CD4-positive, alpha-beta T cell treated with Interleukin-15 for 1 hour (primary cell): ENCODE measurements around the gene OAT.
"Not testable (repeated sequence)": the region's sequence is repeated elsewhere in the genome, so short reads cannot be mapped to it uniquely, and the experiment has no call there.

Experiments used
- DNase-seq: peaks from one replicate; pipeline ENCODE4 v3.0.0-alpha.2; 2020

OAT gene

GRCh38 chr10:124375691-124376090, 43.0 kb downstream of the OAT start:
- no peak for DNase-seq

GRCh38 chr10:124375353-124375614, 43.4 kb downstream of the OAT start:
- DNase-seq, result no peak

GRCh38 chr10:124374535-124375352, 44.0 kb downstream of the OAT start:
- no peak for DNase-seq

DNA sequence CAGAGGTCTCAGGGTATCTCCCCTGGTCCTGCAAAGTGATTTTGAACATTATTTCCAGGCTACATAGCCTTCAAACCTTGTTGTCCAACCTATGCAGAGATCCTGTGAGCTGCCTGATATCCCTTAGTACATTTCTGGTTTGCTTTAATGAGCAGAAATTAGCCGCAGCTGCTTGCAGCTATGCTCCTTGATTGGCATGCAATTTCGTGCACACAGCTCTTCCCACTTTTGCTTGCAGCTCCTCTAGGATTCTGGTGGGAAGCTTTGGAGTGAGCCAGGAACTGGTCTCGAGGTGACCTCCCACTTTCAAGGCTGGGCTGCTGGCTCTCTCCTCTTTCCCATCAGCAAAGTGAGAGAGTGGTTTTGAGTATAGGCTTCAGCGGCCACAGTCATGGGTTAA, 45.8 kb downstream of the OAT start:
- DNase-seq, result no peak

GRCh38 chr10:124370426-124370825, 48.3 kb downstream of the OAT start:
- no peak for DNase-seq

DNA sequence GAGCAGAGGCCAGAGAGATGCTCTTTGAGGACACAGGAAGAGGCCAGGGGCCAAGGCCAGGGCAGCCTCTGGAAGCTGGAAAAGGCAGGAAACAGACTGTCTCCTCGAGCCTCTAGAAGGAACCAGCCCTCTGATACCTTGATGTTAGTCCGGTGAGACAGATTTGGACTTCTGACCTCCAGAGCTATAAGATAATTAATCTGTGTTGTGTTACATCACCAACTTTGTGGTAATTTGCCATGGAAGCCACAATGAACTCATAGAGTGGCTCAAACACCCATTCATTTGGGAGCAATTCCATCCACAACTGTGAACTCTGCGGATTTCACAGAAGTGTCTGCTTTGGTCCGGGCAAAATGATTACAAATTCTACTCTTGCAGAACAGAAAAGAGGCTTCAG, 48.7 kb downstream of the OAT start:
- DNase-seq, result no peak

DNA sequence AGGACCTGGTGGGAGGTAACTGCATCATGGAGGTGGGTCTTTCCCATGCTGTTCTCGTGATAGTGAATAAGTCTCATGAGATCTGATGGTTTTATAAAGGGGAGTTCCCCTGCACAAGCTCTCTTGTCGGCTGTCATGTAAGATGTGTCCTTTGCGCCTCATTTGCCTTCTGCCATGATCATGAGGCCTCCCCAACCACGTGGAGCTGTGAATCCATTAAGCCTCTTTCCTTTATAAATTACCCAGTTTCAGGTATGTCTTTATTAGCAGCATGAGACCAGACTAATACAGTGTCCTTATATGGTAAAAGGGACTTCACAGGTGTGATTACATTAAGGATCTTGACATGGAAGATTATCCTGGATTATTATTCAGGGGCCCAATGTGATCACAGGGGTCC, 49.2 kb downstream of the OAT start:
- DNase-seq, result not testable (repeated sequence)

DNA sequence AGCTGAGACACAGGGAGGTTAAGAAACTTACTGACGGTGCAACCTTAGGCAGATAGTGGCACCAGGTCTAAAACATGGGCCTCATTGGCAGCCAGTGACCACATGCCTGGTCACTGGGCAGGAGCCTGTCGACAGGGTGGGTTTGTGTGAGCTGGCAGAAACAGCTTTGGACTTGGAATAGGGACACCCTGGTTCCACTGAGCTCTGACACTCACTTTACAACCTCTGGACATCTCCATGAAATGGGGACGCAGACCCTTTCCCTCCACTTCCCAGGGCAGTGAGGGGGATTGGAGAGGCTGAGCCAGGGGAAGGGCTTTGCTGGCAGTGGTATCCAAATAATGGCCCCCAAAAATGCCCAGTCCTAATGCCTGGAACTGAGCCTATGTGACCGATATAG, 49.7 kb downstream of the OAT start:
- no peak for DNase-seq

GRCh38 chr10:124367936-124368335, 50.8 kb downstream of the OAT start:
- no peak for DNase-seq

DNA sequence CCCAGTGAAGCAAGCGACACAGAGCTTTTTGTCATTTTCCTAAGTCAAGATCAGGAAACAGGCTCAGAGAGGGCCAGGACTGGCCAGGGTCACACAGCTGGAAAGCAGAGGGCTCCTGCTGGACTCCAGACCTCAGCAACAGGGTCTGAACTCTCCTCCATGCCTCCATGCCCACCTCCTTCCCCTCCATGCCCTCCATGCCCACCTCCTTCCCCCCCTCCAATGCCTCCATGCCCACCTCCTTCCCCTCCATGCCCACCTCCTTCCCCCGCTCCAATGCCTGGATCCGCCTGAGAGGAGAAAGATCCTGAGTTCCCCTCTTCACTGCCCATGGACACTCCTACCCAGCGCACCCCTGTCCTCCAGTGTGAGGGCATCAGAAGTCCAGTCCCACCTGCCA, 51.3 kb downstream of the OAT start:
- DNase-seq, result no peak

GRCh38 chr10:124366825-124367224, 51.9 kb downstream of the OAT start:
- DNase-seq, result no peak

DNA sequence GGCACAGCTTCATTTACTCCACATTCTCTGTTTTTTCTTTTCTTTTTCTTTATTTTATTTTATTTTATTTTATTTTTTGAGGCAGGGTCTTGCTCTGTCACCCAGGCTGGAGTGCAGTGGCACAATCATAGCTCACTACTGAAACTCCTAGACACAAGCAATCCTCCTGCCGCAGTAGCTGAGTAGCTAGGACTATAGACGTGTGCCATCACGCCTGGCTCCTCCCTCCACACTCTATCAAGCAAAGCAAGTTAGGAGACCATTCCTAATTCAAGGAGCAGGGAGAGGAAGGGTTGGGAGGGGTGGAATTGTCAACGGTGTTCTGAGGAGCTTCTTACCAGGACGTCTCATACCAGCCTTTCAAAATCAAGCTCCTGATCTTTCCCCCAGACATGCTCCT, 52.4 kb downstream of the OAT start:
- no peak for DNase-seq

- no peak for DNase-seq
These were observed 54.0 kb downstream of the OAT start for GRCh38 chr10:124364674-124365073.

- DNase-seq, result no peak
These were observed 56.2 kb downstream of the OAT start for GRCh38 chr10:124362568-124362967.

- no peak for DNase-seq
These were observed 59.3 kb downstream of the OAT start for GRCh38 chr10:124359336-124359832.

- no peak for DNase-seq
These were observed 61.2 kb downstream of the OAT start for GRCh38 chr10:124357561-124357885.

DNA sequence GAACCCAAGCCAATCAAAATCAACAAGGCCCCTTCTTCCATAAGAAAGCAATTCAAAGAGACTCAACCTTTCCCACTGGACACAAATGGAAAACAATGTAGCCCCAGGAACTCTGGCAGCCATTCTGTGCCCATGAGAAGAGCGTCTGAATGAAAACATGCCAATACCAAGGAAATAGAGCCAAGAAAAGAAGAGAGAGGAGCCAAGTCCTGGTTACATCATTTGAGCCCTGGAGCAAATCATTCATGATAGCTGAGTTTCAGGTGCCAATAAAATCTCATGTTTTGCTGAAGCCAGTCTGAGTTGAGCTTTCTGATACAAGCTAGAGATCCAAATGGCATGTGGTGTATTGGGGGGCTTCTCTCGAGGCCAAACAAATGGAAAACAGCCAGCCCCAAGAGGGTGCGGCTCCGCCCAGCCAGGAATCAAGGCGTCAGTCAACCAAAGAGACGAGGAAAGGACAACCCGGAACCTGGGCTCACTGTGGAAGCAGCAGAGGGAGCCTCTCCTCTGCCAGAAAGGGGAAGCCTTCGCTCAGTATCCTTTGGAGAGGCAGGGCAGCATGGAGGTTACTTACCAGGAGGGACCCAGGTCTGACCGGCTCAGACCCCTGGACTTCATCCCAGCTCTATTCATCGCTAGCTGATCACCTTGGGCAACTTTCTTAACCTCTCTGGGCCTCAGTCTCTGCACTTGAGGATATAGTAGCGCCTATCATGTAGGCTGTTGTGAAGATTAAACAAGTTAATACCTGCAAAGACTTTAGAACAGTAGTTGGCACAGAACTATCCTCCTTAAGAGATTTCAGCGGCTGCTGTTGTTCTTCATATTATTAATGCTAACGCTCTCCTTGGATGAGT, 61.8 kb downstream of the OAT start:
- DNase-seq, result no peak

DNA sequence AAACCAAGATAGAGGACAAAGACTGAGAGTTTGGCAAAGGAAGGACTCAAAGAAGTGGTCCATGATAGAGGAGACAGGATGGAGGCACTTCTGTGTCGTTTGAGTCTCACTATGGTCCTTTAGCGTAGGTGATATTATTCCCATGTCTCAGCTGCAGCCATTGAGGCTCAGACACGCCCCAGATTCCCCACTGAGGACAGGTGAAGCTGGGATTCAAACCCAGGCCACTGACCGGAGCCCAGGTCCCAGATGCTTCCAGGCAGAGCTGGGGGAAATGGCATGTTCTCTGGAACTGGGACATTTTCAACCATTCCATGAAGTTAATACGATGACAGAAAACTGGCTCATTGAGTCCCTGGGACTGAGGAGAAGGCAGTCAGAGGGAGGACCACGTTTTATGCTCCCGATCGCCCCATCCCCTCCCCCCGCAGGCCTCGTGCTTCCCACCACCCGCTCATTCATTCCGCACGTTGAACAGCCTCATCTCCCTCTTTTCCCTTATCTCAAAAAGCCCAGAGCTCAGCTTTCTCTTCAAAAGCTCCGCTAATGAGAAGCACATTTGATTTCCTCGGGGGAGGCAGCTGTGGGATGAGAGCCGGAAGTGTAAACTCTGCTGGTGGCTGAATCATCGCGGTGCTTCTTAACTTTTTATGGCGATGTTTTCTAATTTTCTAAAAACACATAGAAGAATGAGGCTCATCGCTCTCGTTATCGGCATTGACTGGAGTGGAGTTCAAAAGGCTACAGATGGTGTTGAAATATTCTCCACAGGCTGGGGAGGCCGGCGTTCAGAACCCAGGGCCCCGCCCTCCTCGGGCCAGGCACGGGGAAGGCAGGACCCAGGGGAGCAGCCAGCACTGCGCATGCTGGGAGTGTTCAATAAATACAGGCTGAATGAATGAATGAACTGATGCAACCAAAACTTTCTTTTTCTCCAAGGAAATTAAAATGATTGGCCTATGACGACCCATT, 64.0 kb downstream of the OAT start:
- no peak for DNase-seq

DNA sequence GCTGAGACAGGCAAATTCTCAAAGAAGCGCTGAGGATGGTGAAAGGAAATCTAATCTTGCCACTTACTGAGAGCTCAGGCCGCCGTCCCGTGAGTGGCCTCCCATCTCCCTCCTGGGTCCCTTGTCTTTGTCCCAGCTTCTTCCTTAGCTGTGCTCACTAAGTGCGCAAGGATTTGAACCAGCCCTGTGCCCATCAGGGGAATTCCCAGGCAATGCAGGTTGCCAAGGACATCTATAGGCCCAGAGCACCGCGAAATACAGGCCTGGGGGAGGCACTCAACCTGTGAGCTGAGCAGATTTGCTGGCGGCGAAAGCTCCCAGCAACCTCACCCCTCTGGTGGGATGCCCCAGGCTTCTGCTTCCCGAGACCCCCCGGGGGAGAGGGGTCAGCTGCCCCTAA, 64.8 kb downstream of the OAT start:
- no peak for DNase-seq

- no peak for DNase-seq
These were observed 65.5 kb downstream of the OAT start for GRCh38 chr10:124353091-124353815.

DNA sequence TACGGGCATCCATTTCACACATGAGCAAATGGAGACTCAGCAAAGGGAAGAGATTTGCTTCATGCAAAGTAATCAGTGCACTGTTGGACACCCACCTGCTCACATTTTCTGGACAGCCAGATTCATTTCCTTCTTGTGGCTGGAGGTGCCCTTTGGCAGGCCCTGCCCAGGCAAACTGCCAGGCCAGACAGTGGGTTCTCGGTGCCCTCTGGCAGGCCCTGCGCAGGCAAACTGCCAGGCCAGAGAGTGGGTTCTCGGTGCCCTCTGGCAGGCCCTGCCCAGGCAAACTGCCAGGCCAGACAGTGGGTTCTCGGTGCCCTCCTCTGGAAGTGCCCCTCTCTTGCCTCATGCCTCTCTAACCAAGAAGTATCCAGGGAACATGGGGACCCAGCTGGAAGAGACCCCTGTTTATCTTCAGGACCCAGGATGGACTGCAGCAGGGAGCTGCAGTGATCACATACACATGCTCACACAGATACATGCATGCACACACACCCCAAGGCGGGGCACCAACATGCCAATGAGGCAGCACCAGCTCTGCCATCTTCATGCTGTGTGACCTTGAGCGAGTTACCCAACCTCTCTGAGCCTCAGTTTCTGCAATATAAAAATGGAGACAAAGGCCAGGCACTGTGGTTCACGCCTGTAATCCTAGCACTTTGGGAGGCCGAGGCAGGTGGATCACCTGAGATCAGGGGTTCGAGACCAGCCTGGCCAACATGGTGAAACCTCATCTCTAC, 67.1 kb downstream of the OAT start:
- DNase-seq, result no peak

- DNase-seq, result no peak
These were observed 67.9 kb downstream of the OAT start for GRCh38 chr10:124350806-124351205.
